Large intestine (tissue), 3 donors: ENCODE measurements around the gene SORCS2. TPM values are rescaled to one million over a fixed set of nuclear protein-coding genes. Genes with fewer than 3 reads are reported as not detected.

Source experiments
- DNase-seq, 2 donors: peaks; one replicate each; pipeline versions ENCODE4 v3.0.0 to v3.0.0-alpha.2; 2013
- H3K27ac ChIP-seq: one replicate; pipeline ENCODE4 v1.5.1; 2013; ENCODE audit warnings: low read length
- H3K27me3 ChIP-seq: 2 replicates; pipeline ENCODE4 v1.6.1; 2013; ENCODE audit warnings: low read length; ENCODE audit not compliant: control insufficient read depth, insufficient read depth
- H3K36me3 ChIP-seq: 2 replicates; pipeline ENCODE4 v1.6.1; 2013; ENCODE audit warnings: low read length; ENCODE audit not compliant: control insufficient read depth, insufficient read depth
- H3K4me1 ChIP-seq: one replicate; pipeline ENCODE4 v1.6.1; 2013; ENCODE audit warnings: low read length; ENCODE audit not compliant: control insufficient read depth, insufficient read depth
- H3K4me3 ChIP-seq: one replicate; pipeline ENCODE4 v1.5.1; 2013; ENCODE audit warnings: low read length
- H3K9me3 ChIP-seq: one replicate; pipeline ENCODE4 v1.6.1; 2013; ENCODE audit warnings: mild to moderate bottlenecking, low read depth, low read length, moderate library complexity; ENCODE audit not compliant: control insufficient read depth
- WGBS: methylation state at CpG from one replicate; pipeline ENCODE4 v1.1.5; 2013; ENCODE audit warnings: low lambda C conversion rate; ENCODE audit not compliant: insufficient coverage; 5-methylcytosine and 5-hydroxymethylcytosine counted together
- polyA plus RNA-seq: library from polyadenylated mRNA; unstranded; fragments of 120-200 nt; gene quantifications from one replicate; pipeline ENCODE4 v1.2.1, GENCODE V29; 2013

SORCS2 gene
- polyA plus RNA-seq, 1 donor: 3.6 TPM

GRCh38 chr4:7676398-7676922 is 484.1 kb downstream of the SORCS2 start:
- Histone ChIP-seq H3K27ac (no peak overlapping the region), H3K4me1 (no peaks in the 10 kb centered on the region), H3K27me3 (no peaks in the 10 kb centered on the region), H3K4me3 (no peak overlapping the region), H3K9me3 (no peaks in the 10 kb centered on the region), H3K36me3 (no peaks in the 10 kb centered on the region)
- WGBS: 59% methylated on average over 2 of the region's 4 CpGs
- DNase-seq: no peak

GRCh38 chr4:7677086-7677485 is 484.7 kb downstream of the SORCS2 start:
- Histone ChIP-seq H3K27me3 (no peaks in the 10 kb centered on the region), H3K4me1 (no peaks in the 10 kb centered on the region), H3K9me3 (no peaks in the 10 kb centered on the region), H3K4me3 (no peak overlapping the region), H3K36me3 (no peaks in the 10 kb centered on the region), H3K27ac (no peak overlapping the region)
- DNase-seq: no peak
- no CpG with 5 or more reads among the region's 15 CpGs for WGBS

GRCh38 chr4:7677799-7678301 is 485.5 kb downstream of the SORCS2 start:
- no peaks in the 10 kb centered on the region for H3K27me3 ChIP-seq
- no peak overlapping the region for H3K27ac ChIP-seq
- H3K36me3 ChIP-seq: no peaks in the 10 kb centered on the region
- H3K4me3 ChIP-seq: no peak overlapping the region
- no peaks in the 10 kb centered on the region for H3K4me1 ChIP-seq
- WGBS: no CpG with 5 or more reads among the region's 11 CpGs
- peaks cover under 1% of the 10 kb centered on the region for H3K9me3 ChIP-seq
- no peak for DNase-seq

GRCh38 chr4:7678318-7678852 is 486.0 kb downstream of the SORCS2 start:
- Histone ChIP-seq H3K4me1 (no peaks in the 10 kb centered on the region), H3K9me3 (peaks cover 6% of the 10 kb centered on the region), H3K36me3 (no peaks in the 10 kb centered on the region), H3K27ac (no peak overlapping the region), H3K27me3 (no peaks in the 10 kb centered on the region), H3K4me3 (no peak overlapping the region)
- no peak for DNase-seq
- WGBS: no CpG with 5 or more reads among the region's 9 CpGs

- no peak for DNase-seq
- no peaks in the 10 kb centered on the region for H3K36me3 ChIP-seq
- H3K4me3 ChIP-seq: no peak overlapping the region
- peaks cover 6% of the 10 kb centered on the region for H3K9me3 ChIP-seq
- H3K4me1 ChIP-seq: no peaks in the 10 kb centered on the region
- no peak overlapping the region for H3K27ac ChIP-seq
- no CpG with 5 or more reads among the region's 11 CpGs for whole genome bisulfite sequencing
- H3K27me3 ChIP-seq: no peaks in the 10 kb centered on the region
Measured at GRCh38 chr4:7679406-7680040, 487.2 kb downstream of the SORCS2 start.

GRCh38 chr4:7680106-7680505 is 487.8 kb downstream of the SORCS2 start:
- no peaks in the 10 kb centered on the region for H3K4me1 ChIP-seq
- H3K27ac ChIP-seq: no peak overlapping the region
- peaks cover 6% of the 10 kb centered on the region for H3K9me3 ChIP-seq
- H3K27me3 ChIP-seq: no peaks in the 10 kb centered on the region
- H3K36me3 ChIP-seq: no peaks in the 10 kb centered on the region
- no peak for DNase-seq
- no peak overlapping the region for H3K4me3 ChIP-seq
- no CpG with 5 or more reads among the region's 10 CpGs for WGBS

- H3K27ac ChIP-seq: no peak overlapping the region
- no peaks in the 10 kb centered on the region for H3K4me1 ChIP-seq
- H3K9me3 ChIP-seq: peaks cover 6% of the 10 kb centered on the region
- H3K36me3 ChIP-seq: no peaks in the 10 kb centered on the region
- no peak overlapping the region for H3K4me3 ChIP-seq
- no peak for DNase-seq
- no CpG with 5 or more reads among the region's 1 CpG for WGBS
- no peaks in the 10 kb centered on the region for H3K27me3 ChIP-seq
Measured at GRCh38 chr4:7680731-7681130, 488.4 kb downstream of the SORCS2 start.

GRCh38 chr4:7683126-7683703 is 490.9 kb downstream of the SORCS2 start:
- Histone ChIP-seq H3K27me3 (no peaks in the 10 kb centered on the region), H3K9me3 (peaks cover 6% of the 10 kb centered on the region), H3K36me3 (no peaks in the 10 kb centered on the region), H3K27ac (no peak overlapping the region), H3K4me1 (no peaks in the 10 kb centered on the region), H3K4me3 (no peak overlapping the region)
- no CpG with 5 or more reads among the region's 5 CpGs for WGBS
- no peak for DNase-seq

GRCh38 chr4:7684294-7684693 is 492.0 kb downstream of the SORCS2 start:
- no CpG with 5 or more reads among the region's 3 CpGs for WGBS
- peaks cover 6% of the 10 kb centered on the region for H3K9me3 ChIP-seq

GRCh38 chr4:7686070-7686870 is 493.9 kb downstream of the SORCS2 start:
- Histone ChIP-seq H3K9me3 (peaks cover 6% of the 10 kb centered on the region), H3K4me3 (no peak overlapping the region), H3K27me3 (no peaks in the 10 kb centered on the region), H3K36me3 (no peaks in the 10 kb centered on the region), H3K27ac (no peak overlapping the region), H3K4me1 (no peaks in the 10 kb centered on the region)
- no CpG with 5 or more reads among the region's 19 CpGs for WGBS
- no peak for DNase-seq

More at GRCh38 chr4:7684294-7684693, 492.0 kb downstream of the SORCS2 start:
- Histone ChIP-seq H3K36me3 (no peaks in the 10 kb centered on the region), H3K4me1 (no peaks in the 10 kb centered on the region), H3K27ac (no peak overlapping the region), H3K27me3 (no peaks in the 10 kb centered on the region), H3K4me3 (no peak overlapping the region)
- DNase-seq: no peak
